ENCODE results near the gene TP53AIP1.
"Not testable (repeated sequence)": the region's sequence is repeated elsewhere in the genome, so short reads cannot be mapped to it uniquely, and the experiment has no call there.

Gene TP53AIP1

GRCh38 chr11:128926437-128927107 lies 16.1 kb downstream of the TP53AIP1 start:
- no peak for TF ChIP-seq CTCF (conservative IDR thresholded peaks at IDR 0.05; ENCODE audit: low read length)
- no peak for DNase-seq (ENCODE audit: low read depth)
- no peak overlapping the region for H3K4me3 ChIP-seq (ENCODE audit: low read length)

- H3K4me3 ChIP-seq (ENCODE audit: low read length): no peak overlapping the region
- DNase-seq (ENCODE audit: low read depth): no peak
- no peak for TF ChIP-seq CTCF (conservative IDR thresholded peaks at IDR 0.05; ENCODE audit: low read length)
Measured at GRCh38 chr11:128926000-128926399, 16.7 kb downstream of the TP53AIP1 start.

GRCh38 chr11:128925250-128925600 lies 17.4 kb downstream of the TP53AIP1 start:
- H3K4me3 ChIP-seq (ENCODE audit: low read length): no peak overlapping the region
- no peak for TF ChIP-seq CTCF (conservative IDR thresholded peaks at IDR 0.05; ENCODE audit: low read length)
- no peak for DNase-seq (ENCODE audit: low read depth)

- DNase-seq (ENCODE audit: low read depth): no peak
- H3K4me3 ChIP-seq (ENCODE audit: low read length): no peak overlapping the region
- no peak for TF ChIP-seq CTCF (conservative IDR thresholded peaks at IDR 0.05; ENCODE audit: low read length)
Measured at GRCh38 chr11:128924510-128925249, 18.0 kb downstream of the TP53AIP1 start.

- no peak overlapping the region for H3K4me3 ChIP-seq (ENCODE audit: low read length)
- no peak for TF ChIP-seq CTCF (conservative IDR thresholded peaks at IDR 0.05; ENCODE audit: low read length)
- DNase-seq (ENCODE audit: low read depth): no peak
Measured at GRCh38 chr11:128924104-128924503, 18.6 kb downstream of the TP53AIP1 start.

- H3K4me3 ChIP-seq (ENCODE audit: low read length): no peak overlapping the region
- no peak for TF ChIP-seq CTCF (conservative IDR thresholded peaks at IDR 0.05; ENCODE audit: low read length)
- no peak for DNase-seq (ENCODE audit: low read depth)
Measured at GRCh38 chr11:128921793-128922192, 20.9 kb downstream of the TP53AIP1 start.

GRCh38 chr11:128920666-128921065 lies 22.0 kb downstream of the TP53AIP1 start:
- no peak overlapping the region for H3K4me3 ChIP-seq (ENCODE audit: low read length)
- no peak for TF ChIP-seq CTCF (conservative IDR thresholded peaks at IDR 0.05; ENCODE audit: low read length)
- no peak for DNase-seq (ENCODE audit: low read depth)

- not testable (repeated sequence) for DNase-seq (ENCODE audit: low read depth); H3K4me3 ChIP-seq (ENCODE audit: low read length)
Measured at GRCh38 chr11:128919635-128920034, 23.0 kb downstream of the TP53AIP1 start.
